ENCODE data around the gene ADAM8. TPM values are rescaled to one million over a fixed set of nuclear protein-coding genes. Genes with fewer than 3 reads are reported as not detected.

Gene ADAM8
- total and polyA plus RNA-seq, 4 donors: 4.4 to 79.2 (median 27.4) TPM

- H3K36me3 ChIP-seq (ENCODE audit: control insufficient read depth in 4 of 4, insufficient read depth in 4 of 4, low read length in 4 of 4): peaks cover 0 to 4% (median 0%) of the 10 kb centered on the region in 4 donors
- H3K27ac ChIP-seq (ENCODE audit: low read depth in 1 of 2, low read length in 1 of 2): no peak overlapping the region
- no peak for ATAC-seq (ENCODE audit: insufficient read depth, low FRiP score)
- no peaks in the 10 kb centered on the region for H3K4me1 ChIP-seq (ENCODE audit: control insufficient read depth in 5 of 5, insufficient read depth in 5 of 5, low read length in 5 of 5)
- H3K27me3 ChIP-seq (ENCODE audit: control insufficient read depth in 3 of 3, insufficient read depth in 3 of 3, low read length in 2 of 3): peaks cover 0 to 2% (median 0%) of the 10 kb centered on the region in 3 donors
- peaks cover 0 to 2% (median 0%) of the 10 kb centered on the region in 4 donors for H3K9me3 ChIP-seq (ENCODE audit: control insufficient read depth in 4 of 4, insufficient read depth in 3 of 4, low read length in 3 of 4)
- H3K9ac ChIP-seq (ENCODE audit: insufficient read depth in 1 of 2, low read length in 2 of 2): no peak overlapping the region
- 86 to 90% methylated on average over 30 to 32 of the region's 32 CpGs for WGBS, 2 donors
- H3K4me3 ChIP-seq: no peak overlapping the region
- TF ChIP-seq CTCF (IDR thresholded peaks at IDR 0.05; ENCODE audit: control extremely low read depth, extremely low read depth): no peak
- DNase-seq: no peak
Measured at GRCh38 chr10:133213641-133214467, 62.8 kb downstream of the ADAM8 start.

- Histone ChIP-seq H3K27me3 (ENCODE audit: control insufficient read depth in 3 of 3, insufficient read depth in 3 of 3, low read length in 2 of 3) (no peaks in the 10 kb centered on the region), H3K4me1 (ENCODE audit: control insufficient read depth in 5 of 5, insufficient read depth in 5 of 5, low read length in 5 of 5) (no peaks in the 10 kb centered on the region), H3K36me3 (ENCODE audit: control insufficient read depth in 4 of 4, insufficient read depth in 4 of 4, low read length in 4 of 4) (peaks cover 0 to 4% (median 0%) of the 10 kb centered on the region in 4 donors), H3K27ac (ENCODE audit: low read depth in 1 of 2, low read length in 1 of 2) (no peak overlapping the region), H3K4me3 (no peak overlapping the region), H3K9ac (ENCODE audit: insufficient read depth in 1 of 2, low read length in 2 of 2) (no peak overlapping the region), H3K9me3 (ENCODE audit: control insufficient read depth in 4 of 4, insufficient read depth in 3 of 4, low read length in 3 of 4) (peaks cover 0 to 2% (median 0%) of the 10 kb centered on the region in 4 donors)
- TF ChIP-seq CTCF (IDR thresholded peaks at IDR 0.05; ENCODE audit: control extremely low read depth, extremely low read depth): no peak
- DNase-seq: no peak
- 75 to 87% methylated on average over 20 of the region's 20 CpGs for WGBS, 2 donors
- no peak for ATAC-seq (ENCODE audit: insufficient read depth, low FRiP score)
Measured at GRCh38 chr10:133212853-133213494, 63.7 kb downstream of the ADAM8 start.

Other genes starting within 250 kb of the ADAM8 start
- 1 to 10 TPM in 1 of 2 donors, under 1 TPM in 1; 0.23 to 1.3 TPM for gene ADGRA1, start 188.9 kb downstream of the ADAM8 start, total RNA-seq
- under 1 TPM; 0.05 to 0.18 TPM for gene ADGRA1, start 188.9 kb downstream of the ADAM8 start, polyA plus RNA-seq
- gene KNDC1, start 116.6 kb downstream of the ADAM8 start, total RNA-seq: 10 to 100 TPM in 1 of 2 donors, 1 to 10 TPM in 1; 7.5 to 21.0 TPM
- 1 to 10 TPM; 3.2 to 5.9 TPM for gene KNDC1, start 116.6 kb downstream of the ADAM8 start, polyA plus RNA-seq
- under 1 TPM in 1 of 2 donors, not detected in 1; 0.52 TPM for gene UTF1, start 46.7 kb downstream of the ADAM8 start, total RNA-seq
- gene UTF1, start 46.7 kb downstream of the ADAM8 start, polyA plus RNA-seq: under 1 TPM in 1 of 2 donors, not detected in 1; 0.06 TPM
- gene VENTX, start 39.0 kb downstream of the ADAM8 start, total RNA-seq: 1 to 10 TPM in 1 of 2 donors, under 1 TPM in 1; 0.46 to 3.3 TPM
- 1 to 10 TPM; 1.4 to 4.0 TPM for gene VENTX, start 39.0 kb downstream of the ADAM8 start, polyA plus RNA-seq
- gene TUBGCP2, start 32.0 kb upstream of the ADAM8 start, total RNA-seq: 10 to 100 TPM; 41.7 to 65.9 TPM
- gene TUBGCP2, start 32.0 kb upstream of the ADAM8 start, polyA plus RNA-seq: 10 to 100 TPM; 39.2 to 66.2 TPM
- gene ZNF511, start 32.0 kb upstream of the ADAM8 start, total RNA-seq: 10 to 100 TPM; 18.6 to 53.5 TPM
- gene ZNF511, start 32.0 kb upstream of the ADAM8 start, polyA plus RNA-seq: 10 to 100 TPM; 33.8 to 79.9 TPM
- gene CALY, start 60.0 kb upstream of the ADAM8 start, total RNA-seq: not detected
- not detected for gene CALY, start 60.0 kb upstream of the ADAM8 start, polyA plus RNA-seq
- under 1 TPM in 1 of 2 donors, not detected in 1; 0.25 TPM for gene PRAP1, start 70.5 kb upstream of the ADAM8 start, total RNA-seq
- not detected for gene PRAP1, start 70.5 kb upstream of the ADAM8 start, polyA plus RNA-seq
- gene FUOM, start 81.2 kb upstream of the ADAM8 start, total RNA-seq: 10 to 100 TPM in 1 of 2 donors, 1 to 10 TPM in 1; 8.4 to 32.5 TPM
- 10 to 100 TPM; 35.8 to 41.4 TPM for gene FUOM, start 81.2 kb upstream of the ADAM8 start, polyA plus RNA-seq
- 10 to 100 TPM; 44.5 to 82.4 TPM for gene ECHS1, start 96.5 kb upstream of the ADAM8 start, total RNA-seq
- gene ECHS1, start 96.5 kb upstream of the ADAM8 start, polyA plus RNA-seq: 10 to 100 TPM; 71.1 to 83.9 TPM
- gene PAOX, start 102.4 kb upstream of the ADAM8 start, total RNA-seq: 1 to 10 TPM; 6.9 to 7.0 TPM
- 1 to 10 TPM; 4.4 to 6.3 TPM for gene PAOX, start 102.4 kb upstream of the ADAM8 start, polyA plus RNA-seq
- gene MTG1, start 117.3 kb upstream of the ADAM8 start, total RNA-seq: 10 to 100 TPM; 36.4 to 51.8 TPM
- 10 to 100 TPM; 44.4 to 44.7 TPM for gene MTG1, start 117.3 kb upstream of the ADAM8 start, polyA plus RNA-seq
- gene SPRN, start 147.8 kb upstream of the ADAM8 start, total RNA-seq: under 1 TPM; 0.15 to 0.34 TPM
- gene SPRN, start 147.8 kb upstream of the ADAM8 start, polyA plus RNA-seq: under 1 TPM; 0.11 to 0.16 TPM
- gene SCART1, start 177.1 kb upstream of the ADAM8 start, total RNA-seq: 1 to 10 TPM; 3.4 to 4.8 TPM
- under 1 TPM; 0.33 to 0.69 TPM for gene SCART1, start 177.1 kb upstream of the ADAM8 start, polyA plus RNA-seq